GM18498 (cell line): ENCODE data around the gene TSHZ2.

Experiments
- ATAC-seq: cut with Tn5 transposase; IDR thresholded peaks from one replicate; pipeline ENCODE4 v1.9.1; 2021; ENCODE audit warnings: mild to moderate bottlenecking, moderate library complexity; ENCODE audit not compliant: unreplicated experiment

TSHZ2 gene

GRCh38 chr20:53061192-53062108, 89.3 kb downstream of the TSHZ2 start:
- ATAC-seq, result no peak

GRCh38 chr20:53064935-53065334, 92.8 kb downstream of the TSHZ2 start:
- no peak for ATAC-seq

GRCh38 chr20:53068241-53068640, 96.1 kb downstream of the TSHZ2 start:
- no peak for ATAC-seq

GRCh38 chr20:53069132-53069531, 97.0 kb downstream of the TSHZ2 start:
- no peak for ATAC-seq

GRCh38 chr20:53070224-53070623, 98.1 kb downstream of the TSHZ2 start:
- no peak for ATAC-seq

- ATAC-seq, result no peak
Measured at GRCh38 chr20:53070706-53071392, 98.7 kb downstream of the TSHZ2 start.

- no peak for ATAC-seq
Measured at GRCh38 chr20:53071833-53072232, 99.7 kb downstream of the TSHZ2 start.

- ATAC-seq, result no peak
Measured at GRCh38 chr20:53072923-53073579, 100.9 kb downstream of the TSHZ2 start.

- ATAC-seq, result no peak
Measured at GRCh38 chr20:53073636-53074415, 101.7 kb downstream of the TSHZ2 start.

GRCh38 chr20:53074811-53075314, 102.7 kb downstream of the TSHZ2 start:
- no peak for ATAC-seq

- ATAC-seq, result no peak
Measured at GRCh38 chr20:53076668-53077067, 104.5 kb downstream of the TSHZ2 start.

- no peak for ATAC-seq
Measured at GRCh38 chr20:53077373-53078205, 105.4 kb downstream of the TSHZ2 start.

- no peak for ATAC-seq
Measured at GRCh38 chr20:53078761-53079160, 106.6 kb downstream of the TSHZ2 start.

GRCh38 chr20:53079261-53079691, 107.1 kb downstream of the TSHZ2 start:
- ATAC-seq, result no peak

GRCh38 chr20:53079828-53080686, 107.9 kb downstream of the TSHZ2 start:
- no peak for ATAC-seq

GRCh38 chr20:53080687-53080962, 108.5 kb downstream of the TSHZ2 start:
- ATAC-seq, result no peak

GRCh38 chr20:53080969-53081871, 109.1 kb downstream of the TSHZ2 start:
- ATAC-seq, result no peak
